Epithelial cell of esophagus (primary cell): Measurements from ENCODE around the gene TUBGCP4.
A peak's percentile ranks its signal among the peaks of the same experiment; 100 is the strongest.
"Not testable (repeated sequence)": the region's sequence is repeated elsewhere in the genome, so short reads cannot be mapped to it uniquely, and the experiment has no call there.

ENCODE experiments used
- DNase-seq: peaks from one replicate; pipeline ENCODE4 v3.0.0; 2010; ENCODE audit warnings: low read depth
- H3K4me3 ChIP-seq: 2 replicates; pipeline ENCODE4 v1.5.1; 2011; ENCODE audit warnings: mild to moderate bottlenecking, low read length, control low read depth
- CTCF ChIP-seq: IDR thresholded peaks from 2 replicates; pipeline ENCODE4 v1.5.1; 2011; ENCODE audit warnings: low read depth, mild to moderate bottlenecking, low read length, control low read depth, inconsistent platforms; ENCODE audit not compliant: insufficient read depth; ENCODE audit errors: missing control alignments

TUBGCP4 gene

DNA sequence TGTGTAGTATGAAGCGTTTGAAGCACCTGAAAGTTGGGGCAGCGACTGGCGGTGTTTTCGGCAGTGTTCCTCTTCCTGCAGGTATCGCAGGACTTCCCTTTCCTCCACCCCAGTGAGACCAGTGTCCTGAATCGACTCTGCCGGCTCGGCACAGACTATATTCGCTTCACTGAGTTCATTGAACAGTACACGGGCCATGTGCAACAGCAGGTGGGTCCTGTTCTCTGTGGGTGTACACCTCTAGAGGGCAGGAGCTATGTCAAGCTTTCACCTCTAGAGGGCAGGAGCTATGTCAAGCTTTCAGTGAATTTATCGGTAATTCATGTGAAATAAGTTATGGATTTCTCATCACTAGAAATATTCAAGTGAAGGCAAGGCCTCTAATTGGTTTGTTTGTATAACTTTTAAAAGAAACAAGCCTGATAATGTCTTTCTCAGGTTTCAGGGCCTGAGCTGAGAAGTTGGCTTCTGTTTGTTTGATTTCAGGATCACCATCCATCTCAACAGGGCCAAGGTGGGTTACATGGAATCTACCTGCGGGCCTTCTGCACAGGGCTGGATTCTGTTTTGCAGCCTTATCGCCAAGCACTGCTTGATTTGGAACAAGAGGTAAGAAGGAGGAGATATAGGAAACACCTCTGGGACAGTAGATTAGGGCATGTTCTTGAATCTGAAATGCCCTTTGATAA, 5.3 kb downstream of the TUBGCP4 start:
- peak; percentile 55 for DNase-seq
- TF ChIP-seq CTCF, result peak; percentile 84
- H3K4me3 ChIP-seq, result no peak overlapping the region

- no peak for TF ChIP-seq CTCF
- no peak for DNase-seq
- no peak overlapping the region for H3K4me3 ChIP-seq
Measured at GRCh38 chr15:43378601-43379000, 7.7 kb downstream of the TUBGCP4 start.

DNA sequence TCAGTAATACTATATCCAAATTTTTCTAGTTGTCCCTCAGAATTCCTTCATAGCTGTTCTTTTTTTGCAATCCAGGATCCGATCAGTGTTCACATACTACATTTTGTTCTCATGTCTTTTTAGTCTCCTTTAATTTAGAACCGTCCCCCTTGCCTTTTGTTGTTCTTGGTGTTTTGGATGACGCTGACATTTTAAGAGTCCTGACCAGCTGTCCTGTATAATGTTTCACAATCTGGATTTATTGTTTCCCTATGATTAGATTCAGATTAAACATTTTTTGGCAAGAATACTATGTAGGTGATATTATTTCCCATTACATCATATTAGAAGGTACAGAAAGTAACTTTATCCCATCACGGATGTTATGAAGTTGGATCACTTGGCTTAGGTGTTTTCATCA, 11.4 kb downstream of the TUBGCP4 start:
- no peak for TF ChIP-seq CTCF
- no peak for DNase-seq
- no peak overlapping the region for H3K4me3 ChIP-seq

DNA sequence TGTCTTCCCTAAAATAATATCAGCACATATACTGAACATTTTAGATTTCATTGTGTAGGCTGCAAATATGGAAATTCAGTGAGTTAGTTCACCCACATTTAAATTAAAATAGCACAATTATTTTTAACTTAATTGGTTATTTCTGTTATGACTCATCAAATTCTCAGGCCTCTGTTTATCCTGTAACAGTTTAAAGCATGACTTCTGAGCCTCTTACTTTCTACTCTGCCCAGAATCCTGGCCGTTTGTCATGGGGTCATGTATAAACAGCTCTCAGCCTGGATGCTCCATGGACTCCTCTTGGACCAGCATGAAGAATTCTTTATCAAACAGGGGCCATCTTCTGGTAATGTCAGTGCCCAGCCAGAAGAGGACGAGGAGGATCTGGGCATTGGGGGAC, 12.2 kb downstream of the TUBGCP4 start:
- TF ChIP-seq CTCF, result no peak

DNA sequence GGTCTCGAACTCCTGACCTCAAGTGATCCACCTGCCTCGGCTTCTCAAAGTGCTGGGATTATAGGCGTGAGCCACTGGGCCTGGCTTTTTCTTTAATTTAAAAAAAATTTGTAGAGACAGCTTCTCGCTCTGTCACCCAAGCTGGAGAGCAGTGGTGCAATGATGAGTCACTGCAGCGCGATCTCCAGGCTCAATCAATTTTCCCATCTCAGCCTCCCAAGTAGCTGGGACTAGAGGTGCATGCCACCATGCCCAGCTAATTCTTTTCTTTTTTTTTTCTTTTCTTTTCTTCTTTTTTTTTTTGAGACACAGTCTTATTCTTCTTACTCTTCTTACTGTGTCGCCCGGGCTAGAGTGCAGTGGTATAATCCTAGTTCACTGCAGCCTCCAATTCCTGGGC, 19.8 kb downstream of the TUBGCP4 start:
- no peak for TF ChIP-seq CTCF
- no peak overlapping the region for H3K4me3 ChIP-seq
- DNase-seq, result peak; percentile 46

More for the DNA sequence above, 12.2 kb downstream of the TUBGCP4 start:
- no peak for DNase-seq
- H3K4me3 ChIP-seq, result no peak overlapping the region

GRCh38 chr15:43393592-43393991, 22.7 kb downstream of the TUBGCP4 start:
- H3K4me3 ChIP-seq, DNase-seq: not testable (repeated sequence)

DNA sequence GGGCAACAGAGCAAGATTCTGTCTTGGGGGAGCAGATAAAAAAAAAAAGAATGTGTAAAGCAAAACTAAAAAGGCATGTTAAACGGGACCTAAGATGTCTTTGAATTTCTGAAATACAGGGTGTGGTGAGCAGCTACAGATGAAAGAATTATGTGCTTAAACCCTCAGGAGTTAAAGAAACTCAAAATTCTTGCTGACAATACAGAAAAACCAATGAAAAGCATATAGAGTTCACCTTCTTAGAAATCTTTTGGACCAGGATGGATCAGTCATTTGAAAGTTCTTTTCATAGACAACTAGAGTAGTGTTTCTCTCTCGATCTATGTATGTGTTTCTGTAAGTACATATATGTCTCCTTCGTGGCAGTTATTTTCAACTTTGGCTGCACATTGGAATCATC, 31.4 kb downstream of the TUBGCP4 start:
- no peak for DNase-seq
- no peak overlapping the region for H3K4me3 ChIP-seq
- no peak for TF ChIP-seq CTCF

DNA sequence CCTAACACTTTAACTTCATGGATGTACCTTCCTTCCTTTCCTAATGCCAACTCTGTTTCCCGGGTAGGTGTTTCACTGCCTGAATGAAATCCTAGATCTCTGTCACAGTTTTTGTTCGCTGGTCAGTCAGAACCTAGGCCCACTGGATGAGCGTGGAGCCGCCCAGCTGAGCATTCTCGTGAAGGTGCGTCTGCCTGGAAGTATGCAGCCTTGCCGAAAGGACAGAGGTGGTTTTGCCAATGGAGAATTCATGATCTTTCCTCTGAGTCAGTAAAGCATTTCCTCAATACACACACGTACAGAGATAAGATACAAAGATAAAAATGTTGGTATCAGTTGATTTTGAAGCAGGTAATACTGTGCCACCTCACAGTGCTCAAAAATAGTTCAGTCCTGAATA, 32.7 kb downstream of the TUBGCP4 start:
- no peak overlapping the region for H3K4me3 ChIP-seq
- no peak for TF ChIP-seq CTCF
- no peak for DNase-seq
